Neural cell (in vitro differentiated cells): ENCODE data around the gene PLEKHA5. TPM values are rescaled to one million over a fixed set of nuclear protein-coding genes. Genes with fewer than 3 reads are reported as not detected.
"Not testable (repeated sequence)": the region's sequence is repeated elsewhere in the genome, so short reads cannot be mapped to it uniquely, and the experiment has no call there.

Experiments
- H2AFZ ChIP-seq: fragments of 200-600, 300-800 bp; sonication (generic), shearing (Covaris generic); 2 replicates; pipeline ENCODE4 v1.6.0; 2014; ENCODE audit warnings: low read depth, mild to moderate bottlenecking, antibody characterized with exemption, low read length, moderate library complexity
- H3F3A ChIP-seq: fragments of 200-600 bp; shearing (Covaris generic); 2 replicates; pipeline ENCODE4 v1.6.1; 2016; ENCODE audit warnings: mild to moderate bottlenecking, moderate library complexity, mixed read lengths, antibody characterized with exemption, low read length; ENCODE audit not compliant: insufficient read depth, poor library complexity, severe bottlenecking
- H3K27ac ChIP-seq: fragments of 200-600, 300-800 bp; sonication (generic), shearing (Covaris generic); 2 replicates; pipeline ENCODE4 v1.5.1; 2014; ENCODE audit warnings: mild to moderate bottlenecking, low read length, moderate library complexity
- H3K27me3 ChIP-seq: fragments of 300-800, 200-600 bp; sonication (generic), shearing (Covaris generic); 2 replicates; pipeline ENCODE4 v1.6.0; 2014; ENCODE audit warnings: mild to moderate bottlenecking, low read depth, low read length, moderate library complexity; ENCODE audit not compliant: insufficient read depth
- H3K36me3 ChIP-seq: fragments of 300-800, 200-600 bp; sonication (generic), shearing (Covaris generic); 2 replicates; pipeline ENCODE4 v1.5.1; 2014; ENCODE audit warnings: mild to moderate bottlenecking, antibody characterized with exemption, low read length, moderate library complexity; ENCODE audit not compliant: insufficient read depth
- H3K4me2 ChIP-seq: fragments of 300-800, 200-600 bp; sonication (generic), shearing (Covaris generic); 2 replicates; pipeline ENCODE4 v1.6.0; 2014; ENCODE audit warnings: mild to moderate bottlenecking, low read length
- H3K4me3 ChIP-seq: fragments of 300-800, 200-600 bp; sonication (generic), shearing (Covaris generic); 2 replicates; pipeline ENCODE4 v1.5.1; 2014; ENCODE audit warnings: mild to moderate bottlenecking, low read length, moderate library complexity
- H3K79me2 ChIP-seq: fragments of 200-600 bp; shearing (Covaris generic); replicated peaks from 2 replicates; pipeline ENCODE4 v1.6.0; 2014; ENCODE audit warnings: mild to moderate bottlenecking, low read length, moderate library complexity; ENCODE audit not compliant: insufficient read depth
- H3K9ac ChIP-seq: fragments of 300-800, 200-600 bp; sonication (generic), shearing (Covaris generic); 2 replicates; pipeline ENCODE4 v1.6.1; 2016; ENCODE audit warnings: mild to moderate bottlenecking, low read length, mixed read lengths
- H3K9me2 ChIP-seq: fragments of 200-600 bp; shearing (Covaris generic); 2 replicates; pipeline ENCODE4 v1.6.1; 2016; ENCODE audit warnings: mild to moderate bottlenecking, low read length, mixed read lengths; ENCODE audit not compliant: insufficient read depth
- H3K9me3 ChIP-seq: fragments of 200-600, 300-800 bp; sonication (generic), shearing (Covaris generic); 2 replicates; pipeline ENCODE4 v1.6.1; 2016; ENCODE audit warnings: mild to moderate bottlenecking, mixed run types, low read length, moderate library complexity, mixed read lengths
- H4K20me1 ChIP-seq: fragments of 200-600 bp; shearing (Covaris generic); 2 replicates; pipeline ENCODE4 v1.6.1; 2016; ENCODE audit warnings: mild to moderate bottlenecking, mixed run types; ENCODE audit not compliant: insufficient read depth
- EP300 ChIP-seq: fragments of 450-650 bp; conservative IDR thresholded peaks from 2 replicates; pipeline ENCODE4 v1.6.1; 2014; ENCODE audit warnings: antibody characterized with exemption, mild to moderate bottlenecking, moderate library complexity; ENCODE audit not compliant: poor library complexity, severe bottlenecking
- EZH2 ChIP-seq: fragments of 200-600, 300-800 bp; shearing (Covaris generic), sonication (generic); IDR thresholded peaks from 2 replicates; pipeline ENCODE4 v1.6.1; 2014; ENCODE audit warnings: antibody characterized with exemption, low read length, borderline replicate concordance, mild to moderate bottlenecking; ENCODE audit not compliant: insufficient read depth, poor library complexity, severe bottlenecking
- MXI1 ChIP-seq: fragments of 450-650 bp; conservative IDR thresholded peaks from 2 replicates; pipeline ENCODE4 v1.6.1; 2014; ENCODE audit warnings: antibody characterized with exemption, mild to moderate bottlenecking; ENCODE audit not compliant: poor library complexity, severe bottlenecking
- POLR2AphosphoS5 ChIP-seq: IDR thresholded peaks from 2 replicates; pipeline ENCODE4 v1.6.1; 2012
- RAD21 ChIP-seq: fragments of 450-650 bp; conservative IDR thresholded peaks from 2 replicates; pipeline ENCODE4 v1.6.1; 2014; ENCODE audit warnings: antibody characterized with exemption, mild to moderate bottlenecking, moderate library complexity
- SMC3 ChIP-seq: fragments of 450-650 bp; conservative IDR thresholded peaks from 2 replicates; pipeline ENCODE4 v1.6.1; 2014; ENCODE audit warnings: antibody characterized with exemption, mild to moderate bottlenecking, moderate library complexity; ENCODE audit not compliant: poor library complexity
- TAF1 ChIP-seq: IDR thresholded peaks from 2 replicates; pipeline ENCODE4 v1.6.1; 2012; ENCODE audit warnings: low read depth
- polyA plus RNA-seq: library from polyadenylated mRNA; depleted of rRNA; stranded (reverse); fragments of >200 nt; gene quantifications from 2 replicates; pipeline ENCODE4 v1.2.3, GENCODE V29; 2014
- TF ChIP-seq, protein P1 (sequence below): fragments of 450-650 bp; IDR thresholded peaks from 2 replicates; pipeline ENCODE4 v1.5.1; 2014; ENCODE audit warnings: antibody characterized with exemption, mild to moderate bottlenecking, moderate library complexity; ENCODE audit not compliant: poor library complexity, severe bottlenecking
- TF ChIP-seq, protein P2 (sequence below): IDR thresholded peaks from 2 replicates; pipeline ENCODE4 v1.6.1; 2012; ENCODE audit warnings: borderline replicate concordance

PLEKHA5 gene
- polyA plus RNA-seq, 1 donor from 2014 or later: 130 TPM

- Histone ChIP-seq H3K36me3 (no peaks in the 10 kb centered on the region), H3K9me3 (no peaks in the 10 kb centered on the region), H3K79me2 (no peaks in the 10 kb centered on the region), H3K9ac (no peak overlapping the region), H3K27ac (no peak overlapping the region), H3K9me2 (no peaks in the 10 kb centered on the region), H3K4me2 (no peak overlapping the region), H3K27me3 (no peaks in the 10 kb centered on the region), H2AFZ (no peak overlapping the region), H3F3A (no peaks in the 10 kb centered on the region), H3K4me3 (no peak overlapping the region), H4K20me1 (no peaks in the 10 kb centered on the region)
- TF ChIP-seq SMC3 (no peak), POLR2AphosphoS5 (no peak), EP300 (no peak), EZH2 (no peak), MXI1 (no peak), TAF1 (no peak), RAD21 (no peak)
- TF ChIP-seq, protein P1, sequence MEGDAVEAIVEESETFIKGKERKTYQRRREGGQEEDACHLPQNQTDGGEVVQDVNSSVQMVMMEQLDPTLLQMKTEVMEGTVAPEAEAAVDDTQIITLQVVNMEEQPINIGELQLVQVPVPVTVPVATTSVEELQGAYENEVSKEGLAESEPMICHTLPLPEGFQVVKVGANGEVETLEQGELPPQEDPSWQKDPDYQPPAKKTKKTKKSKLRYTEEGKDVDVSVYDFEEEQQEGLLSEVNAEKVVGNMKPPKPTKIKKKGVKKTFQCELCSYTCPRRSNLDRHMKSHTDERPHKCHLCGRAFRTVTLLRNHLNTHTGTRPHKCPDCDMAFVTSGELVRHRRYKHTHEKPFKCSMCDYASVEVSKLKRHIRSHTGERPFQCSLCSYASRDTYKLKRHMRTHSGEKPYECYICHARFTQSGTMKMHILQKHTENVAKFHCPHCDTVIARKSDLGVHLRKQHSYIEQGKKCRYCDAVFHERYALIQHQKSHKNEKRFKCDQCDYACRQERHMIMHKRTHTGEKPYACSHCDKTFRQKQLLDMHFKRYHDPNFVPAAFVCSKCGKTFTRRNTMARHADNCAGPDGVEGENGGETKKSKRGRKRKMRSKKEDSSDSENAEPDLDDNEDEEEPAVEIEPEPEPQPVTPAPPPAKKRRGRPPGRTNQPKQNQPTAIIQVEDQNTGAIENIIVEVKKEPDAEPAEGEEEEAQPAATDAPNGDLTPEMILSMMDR: no peak
- TF ChIP-seq, protein P2, sequence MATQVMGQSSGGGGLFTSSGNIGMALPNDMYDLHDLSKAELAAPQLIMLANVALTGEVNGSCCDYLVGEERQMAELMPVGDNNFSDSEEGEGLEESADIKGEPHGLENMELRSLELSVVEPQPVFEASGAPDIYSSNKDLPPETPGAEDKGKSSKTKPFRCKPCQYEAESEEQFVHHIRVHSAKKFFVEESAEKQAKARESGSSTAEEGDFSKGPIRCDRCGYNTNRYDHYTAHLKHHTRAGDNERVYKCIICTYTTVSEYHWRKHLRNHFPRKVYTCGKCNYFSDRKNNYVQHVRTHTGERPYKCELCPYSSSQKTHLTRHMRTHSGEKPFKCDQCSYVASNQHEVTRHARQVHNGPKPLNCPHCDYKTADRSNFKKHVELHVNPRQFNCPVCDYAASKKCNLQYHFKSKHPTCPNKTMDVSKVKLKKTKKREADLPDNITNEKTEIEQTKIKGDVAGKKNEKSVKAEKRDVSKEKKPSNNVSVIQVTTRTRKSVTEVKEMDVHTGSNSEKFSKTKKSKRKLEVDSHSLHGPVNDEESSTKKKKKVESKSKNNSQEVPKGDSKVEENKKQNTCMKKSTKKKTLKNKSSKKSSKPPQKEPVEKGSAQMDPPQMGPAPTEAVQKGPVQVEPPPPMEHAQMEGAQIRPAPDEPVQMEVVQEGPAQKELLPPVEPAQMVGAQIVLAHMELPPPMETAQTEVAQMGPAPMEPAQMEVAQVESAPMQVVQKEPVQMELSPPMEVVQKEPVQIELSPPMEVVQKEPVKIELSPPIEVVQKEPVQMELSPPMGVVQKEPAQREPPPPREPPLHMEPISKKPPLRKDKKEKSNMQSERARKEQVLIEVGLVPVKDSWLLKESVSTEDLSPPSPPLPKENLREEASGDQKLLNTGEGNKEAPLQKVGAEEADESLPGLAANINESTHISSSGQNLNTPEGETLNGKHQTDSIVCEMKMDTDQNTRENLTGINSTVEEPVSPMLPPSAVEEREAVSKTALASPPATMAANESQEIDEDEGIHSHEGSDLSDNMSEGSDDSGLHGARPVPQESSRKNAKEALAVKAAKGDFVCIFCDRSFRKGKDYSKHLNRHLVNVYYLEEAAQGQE: no peak
These were observed 269.1 kb downstream of the PLEKHA5 start for GRCh38 chr12:19398376-19399363.

DNA sequence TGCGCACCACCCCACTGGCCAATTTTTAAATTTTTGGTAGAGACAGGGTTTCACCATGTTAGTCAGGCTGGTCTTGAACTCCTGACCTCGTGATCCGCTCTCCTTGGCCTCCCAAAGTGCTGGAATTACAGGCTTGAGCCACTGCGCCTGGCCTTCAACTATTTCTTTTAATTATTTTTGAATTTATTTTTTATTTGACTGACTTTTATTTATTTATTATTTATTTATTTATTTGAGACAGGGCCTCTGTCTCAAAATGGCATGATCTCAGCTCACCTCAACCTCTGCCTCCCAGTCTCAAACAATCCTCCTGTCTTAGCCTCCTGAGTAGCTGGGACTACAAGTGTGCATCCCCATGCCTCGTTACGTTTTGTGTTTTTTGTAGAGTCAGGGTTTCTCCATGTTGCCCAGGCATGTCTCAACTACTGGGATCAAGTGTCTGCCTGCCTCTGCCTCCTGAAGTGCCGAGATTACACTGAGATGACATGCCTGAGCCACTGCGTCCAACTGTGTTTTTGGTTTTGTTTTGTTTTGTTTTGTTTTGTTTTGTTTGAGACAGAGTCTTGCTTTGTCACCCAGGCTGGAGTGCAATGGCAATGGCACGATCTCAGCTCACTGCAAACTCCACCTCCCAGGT, 271.2 kb downstream of the PLEKHA5 start:
- H4K20me1 ChIP-seq, H3K79me2 ChIP-seq, H3K36me3 ChIP-seq, H3K4me2 ChIP-seq, H3K4me3 ChIP-seq, H3K27me3 ChIP-seq, H3K9me2 ChIP-seq, H2AFZ ChIP-seq, H3K9ac ChIP-seq, H3K27ac ChIP-seq, H3F3A ChIP-seq, H3K9me3 ChIP-seq: not testable (repeated sequence)
